ENCODE data around the gene ACO2.

The ACO2 gene

DNA sequence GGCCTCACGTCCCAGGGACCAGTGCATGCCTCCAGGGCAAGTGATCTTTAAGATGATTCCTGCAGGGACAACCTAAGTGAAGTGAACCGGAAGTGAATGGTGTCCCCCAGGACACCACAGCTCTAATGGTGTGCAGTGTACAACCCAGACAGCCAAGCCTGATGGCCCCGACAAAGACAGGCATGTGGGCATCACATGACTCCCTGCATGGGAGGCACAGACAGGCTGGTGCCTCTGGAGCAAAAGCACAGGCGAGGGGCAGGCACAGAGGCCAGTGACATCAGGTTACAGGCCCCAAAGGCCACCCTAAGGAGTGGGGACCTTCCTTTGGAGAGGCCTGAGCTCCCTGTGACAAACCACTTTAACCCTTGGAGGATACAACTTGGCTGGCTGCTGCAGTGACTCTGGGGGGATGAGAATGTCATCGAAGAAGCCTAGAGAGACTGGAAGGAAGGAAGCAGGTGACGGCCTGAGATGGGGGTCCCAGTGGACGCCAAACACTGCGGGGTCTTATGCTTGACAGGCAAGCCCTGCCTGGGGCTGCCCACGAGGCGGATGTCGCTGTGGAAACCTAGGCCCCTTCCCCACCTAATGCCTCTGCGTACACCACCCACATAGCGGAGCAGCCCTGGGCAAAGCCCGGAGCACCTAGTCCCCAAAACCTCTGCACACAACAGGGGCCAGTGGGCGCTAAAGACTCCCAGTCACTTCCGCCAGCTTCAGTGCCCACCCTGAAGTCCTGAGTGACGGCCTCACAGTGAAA, 63.0 kb downstream of the ACO2 start:
- Histone ChIP-seq H3K9me3 (ENCODE audit: control insufficient read depth, low read length) (no peaks in the 10 kb centered on the region), H3K27ac (ENCODE audit: insufficient read depth, low read depth, low read length, poor library complexity, severe bottlenecking) (no peak overlapping the region), H3K4me1 (ENCODE audit: control insufficient read depth, insufficient read depth, low read length) (no peaks in the 10 kb centered on the region), H3K4me3 (ENCODE audit: insufficient read depth, low read depth, low read length) (no peak overlapping the region), H3K27me3 (ENCODE audit: control insufficient read depth, insufficient read depth, low read length, poor library complexity, severe bottlenecking) (no peaks in the 10 kb centered on the region), H3K36me3 (ENCODE audit: control insufficient read depth, insufficient read depth, low read length) (peaks cover 27% of the 10 kb centered on the region)
- 94 to 96% methylated on average over 17 of the region's 17 CpGs for WGBS, 2 experiments

DNA sequence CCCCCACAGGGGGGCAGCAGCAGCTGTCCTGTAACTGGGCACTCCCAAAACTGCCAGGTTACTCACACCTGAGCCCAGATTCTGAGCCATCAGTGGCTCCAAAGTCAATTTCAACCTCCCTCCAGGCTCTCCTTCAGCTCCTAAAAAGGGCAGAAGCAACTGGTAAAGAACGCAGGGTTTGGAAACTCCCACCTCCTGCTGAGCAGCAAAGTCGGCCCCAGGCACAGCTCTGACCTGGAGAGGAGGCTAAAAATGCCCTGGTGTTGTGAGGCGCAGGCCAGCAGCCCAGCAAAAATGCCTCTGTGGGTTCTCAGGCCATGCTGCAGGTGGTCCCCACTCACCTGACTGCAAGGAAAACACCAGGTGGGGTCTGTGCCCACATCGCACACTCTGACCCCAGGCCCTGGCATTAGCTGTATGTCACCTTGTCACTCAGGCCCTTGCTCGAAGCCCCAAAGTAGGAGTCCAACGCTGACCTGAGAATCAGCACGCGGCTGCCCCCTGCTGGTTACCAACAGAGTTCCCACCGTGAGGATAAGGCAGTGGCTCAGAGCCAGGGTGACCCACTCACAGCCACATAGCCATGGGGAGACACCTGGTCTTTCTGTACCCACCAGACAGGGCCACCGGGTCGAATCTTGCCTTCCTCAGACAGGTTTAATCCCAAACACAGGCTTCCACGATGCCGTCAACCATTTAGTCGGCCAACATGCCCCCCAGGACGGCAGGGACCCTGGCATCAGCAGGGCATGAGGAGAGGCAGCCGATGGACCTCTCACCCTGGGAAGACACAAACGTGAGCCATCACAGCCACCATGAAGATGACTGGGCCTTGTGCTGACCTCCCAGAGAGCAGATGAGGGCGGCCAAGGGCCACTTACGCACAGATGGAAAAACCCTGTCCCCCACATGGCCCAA, 64.2 kb downstream of the ACO2 start:
- no peaks in the 10 kb centered on the region for H3K27me3 ChIP-seq (ENCODE audit: control insufficient read depth, insufficient read depth, low read length, poor library complexity, severe bottlenecking)
- H3K36me3 ChIP-seq (ENCODE audit: control insufficient read depth, insufficient read depth, low read length): peaks cover 23% of the 10 kb centered on the region
- no peaks in the 10 kb centered on the region for H3K9me3 ChIP-seq (ENCODE audit: control insufficient read depth, low read length)
- no peak overlapping the region for H3K27ac ChIP-seq (ENCODE audit: insufficient read depth, low read depth, low read length, poor library complexity, severe bottlenecking)
- H3K4me1 ChIP-seq (ENCODE audit: control insufficient read depth, insufficient read depth, low read length): no peaks in the 10 kb centered on the region
- no peak overlapping the region for H3K4me3 ChIP-seq (ENCODE audit: insufficient read depth, low read depth, low read length)
- 66% methylated on average over 19 of the region's 19 CpGs for WGBS, 2 experiments

DNA sequence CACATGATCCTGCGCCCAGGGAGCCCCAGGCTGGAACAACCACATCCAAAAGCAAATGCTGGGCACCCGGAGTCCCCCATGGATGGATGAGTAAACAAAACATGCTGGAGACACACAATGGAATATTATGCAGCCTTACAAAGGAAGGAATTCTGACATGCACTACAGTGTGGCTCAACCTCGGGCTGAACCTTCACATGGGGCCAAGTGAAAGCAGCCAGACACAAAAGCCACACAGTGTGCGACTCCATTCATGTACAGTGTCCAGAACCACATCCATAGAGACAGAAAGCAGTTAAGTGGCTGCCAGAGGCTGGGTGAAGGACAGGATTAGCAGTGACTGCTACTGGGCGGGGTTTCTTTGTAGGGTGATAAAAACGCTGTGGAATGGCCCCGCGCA, 65.3 kb downstream of the ACO2 start:
- no peaks in the 10 kb centered on the region for H3K4me1 ChIP-seq (ENCODE audit: control insufficient read depth, insufficient read depth, low read length)
- H3K9me3 ChIP-seq (ENCODE audit: control insufficient read depth, low read length): no peaks in the 10 kb centered on the region
- no peaks in the 10 kb centered on the region for H3K27me3 ChIP-seq (ENCODE audit: control insufficient read depth, insufficient read depth, low read length, poor library complexity, severe bottlenecking)
- H3K27ac ChIP-seq (ENCODE audit: insufficient read depth, low read depth, low read length, poor library complexity, severe bottlenecking): no peak overlapping the region
- peaks cover 19% of the 10 kb centered on the region for H3K36me3 ChIP-seq (ENCODE audit: control insufficient read depth, insufficient read depth, low read length)
- no peak overlapping the region for H3K4me3 ChIP-seq (ENCODE audit: insufficient read depth, low read depth, low read length)
- WGBS, 2 experiments: 94 to 95% methylated on average over 8 of the region's 8 CpGs

DNA sequence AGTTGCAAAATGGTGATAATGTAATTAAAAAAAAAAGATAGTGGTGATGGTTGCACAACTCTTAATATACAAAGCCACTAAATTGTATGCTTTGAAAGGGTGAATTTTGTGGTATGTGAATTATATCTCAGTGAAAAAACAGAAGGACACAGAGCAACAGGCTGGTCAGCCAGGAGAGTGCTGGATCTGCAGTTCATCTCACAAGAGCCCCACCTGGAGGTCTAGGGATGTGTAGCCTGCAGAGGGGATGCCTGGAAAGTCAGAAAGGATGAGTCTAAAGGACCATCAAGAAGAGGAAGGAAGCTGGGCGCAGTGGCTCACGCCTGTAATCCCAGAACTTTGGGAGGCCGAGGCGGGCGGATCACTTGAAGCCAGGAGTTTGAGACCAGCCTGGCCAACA, 66.3 kb downstream of the ACO2 start:
- Histone ChIP-seq H3K27ac (ENCODE audit: insufficient read depth, low read depth, low read length, poor library complexity, severe bottlenecking) (no peak overlapping the region), H3K27me3 (ENCODE audit: control insufficient read depth, insufficient read depth, low read length, poor library complexity, severe bottlenecking) (no peaks in the 10 kb centered on the region), H3K36me3 (ENCODE audit: control insufficient read depth, insufficient read depth, low read length) (peaks cover 15% of the 10 kb centered on the region), H3K9me3 (ENCODE audit: control insufficient read depth, low read length) (no peaks in the 10 kb centered on the region), H3K4me1 (ENCODE audit: control insufficient read depth, insufficient read depth, low read length) (no peaks in the 10 kb centered on the region), H3K4me3 (ENCODE audit: insufficient read depth, low read depth, low read length) (no peak overlapping the region)
- WGBS, 2 experiments: 93 to 94% methylated on average over 5 of the region's 5 CpGs

DNA sequence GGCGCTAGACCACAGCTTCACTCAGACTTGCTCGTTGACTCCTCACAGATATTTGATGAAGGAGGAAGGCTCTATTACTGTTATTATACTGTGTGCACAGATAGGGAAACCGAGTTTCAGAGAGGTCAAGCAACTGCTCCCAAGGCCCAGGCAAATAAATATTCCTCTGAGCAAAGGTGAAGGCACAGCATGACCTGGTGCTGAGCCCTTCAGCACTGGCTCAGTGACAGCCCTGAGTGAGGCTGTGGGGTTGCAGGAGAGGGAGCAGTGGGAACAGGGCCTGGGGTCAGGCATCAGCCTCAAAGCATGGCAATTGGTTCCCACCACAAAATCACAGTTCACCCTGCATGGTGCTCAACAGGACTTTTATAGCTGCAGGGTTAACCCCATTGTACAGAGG, 68.3 kb downstream of the ACO2 start:
- no peaks in the 10 kb centered on the region for H3K4me1 ChIP-seq (ENCODE audit: control insufficient read depth, insufficient read depth, low read length)
- no peak overlapping the region for H3K4me3 ChIP-seq (ENCODE audit: insufficient read depth, low read depth, low read length)
- H3K27ac ChIP-seq (ENCODE audit: insufficient read depth, low read depth, low read length, poor library complexity, severe bottlenecking): no peak overlapping the region
- no peaks in the 10 kb centered on the region for H3K9me3 ChIP-seq (ENCODE audit: control insufficient read depth, low read length)
- 92% methylated on average over 3 of the region's 3 CpGs for WGBS, 2 experiments
- peaks cover 5% of the 10 kb centered on the region for H3K36me3 ChIP-seq (ENCODE audit: control insufficient read depth, insufficient read depth, low read length)
- H3K27me3 ChIP-seq (ENCODE audit: control insufficient read depth, insufficient read depth, low read length, poor library complexity, severe bottlenecking): no peaks in the 10 kb centered on the region

DNA sequence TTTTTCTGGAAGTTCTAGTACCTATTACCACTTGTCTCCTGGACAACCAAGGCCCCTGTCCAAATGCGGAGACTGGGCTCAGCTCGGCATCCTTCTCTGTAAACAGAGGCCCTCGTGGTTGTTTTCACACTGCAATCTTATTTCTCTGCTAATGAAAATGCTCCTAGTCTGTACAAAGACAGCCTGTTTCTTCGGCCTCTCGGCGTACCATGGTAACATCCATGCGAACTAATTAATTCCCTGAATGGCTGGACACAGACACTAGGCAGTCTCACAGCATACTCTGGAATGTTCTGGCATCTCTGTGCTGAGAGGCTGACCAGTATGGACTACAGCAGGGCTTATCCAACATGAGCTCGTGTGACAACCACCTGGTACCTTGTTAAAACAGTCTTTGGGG, 69.7 kb downstream of the ACO2 start:
- no peaks in the 10 kb centered on the region for H3K9me3 ChIP-seq (ENCODE audit: control insufficient read depth, low read length)
- H3K36me3 ChIP-seq (ENCODE audit: control insufficient read depth, insufficient read depth, low read length): peaks cover 5% of the 10 kb centered on the region
- H3K27ac ChIP-seq (ENCODE audit: insufficient read depth, low read depth, low read length, poor library complexity, severe bottlenecking): no peak overlapping the region
- H3K27me3 ChIP-seq (ENCODE audit: control insufficient read depth, insufficient read depth, low read length, poor library complexity, severe bottlenecking): no peaks in the 10 kb centered on the region
- WGBS, 2 experiments: 93 to 95% methylated on average over 8 of the region's 8 CpGs
- H3K4me3 ChIP-seq (ENCODE audit: insufficient read depth, low read depth, low read length): no peak overlapping the region
- no peaks in the 10 kb centered on the region for H3K4me1 ChIP-seq (ENCODE audit: control insufficient read depth, insufficient read depth, low read length)

DNA sequence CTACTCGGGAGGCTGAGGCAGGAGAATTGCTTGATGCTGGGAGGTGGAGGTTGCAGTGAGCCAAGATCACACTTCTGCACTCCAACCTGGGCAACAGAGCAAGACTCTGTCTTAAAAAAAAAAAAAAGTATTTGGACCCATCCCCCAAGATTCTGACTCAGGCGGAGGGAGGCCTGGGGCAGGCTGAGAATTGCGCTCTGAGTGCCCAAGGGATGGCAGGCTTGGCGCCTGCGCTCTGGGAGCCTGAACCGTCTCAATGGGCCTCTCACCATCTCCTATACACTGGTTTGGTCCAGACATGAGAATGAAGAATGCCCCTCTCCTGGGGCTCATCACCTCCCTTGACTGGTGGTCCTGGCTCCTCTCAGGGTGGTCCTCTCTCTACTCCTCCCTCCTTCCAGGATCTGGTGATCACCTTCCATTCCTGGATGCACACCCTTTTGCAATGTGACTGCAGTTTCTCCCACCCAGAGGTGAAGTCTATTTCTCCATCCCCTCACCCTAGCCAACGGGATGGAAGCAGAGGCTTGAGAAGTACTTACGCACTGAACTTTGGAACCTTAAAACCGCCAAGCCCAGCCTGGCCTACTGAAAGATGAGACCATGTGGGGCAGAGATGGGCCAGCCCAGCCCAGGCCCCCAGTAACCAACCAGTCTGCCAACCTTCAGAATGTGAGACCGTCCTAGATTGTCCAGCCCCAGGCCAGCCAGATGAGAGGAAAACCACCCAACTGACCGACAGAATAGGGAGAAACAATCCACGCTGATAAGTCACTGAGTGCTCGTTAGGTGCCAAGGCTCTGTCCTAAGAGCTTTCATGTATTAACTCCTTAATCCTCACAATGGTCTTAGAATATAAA, 70.5 kb downstream of the ACO2 start:
- 94% methylated on average over 13 of the region's 13 CpGs for WGBS, 2 experiments
- H3K27me3 ChIP-seq (ENCODE audit: control insufficient read depth, insufficient read depth, low read length, poor library complexity, severe bottlenecking): no peaks in the 10 kb centered on the region
- no peak overlapping the region for H3K27ac ChIP-seq (ENCODE audit: insufficient read depth, low read depth, low read length, poor library complexity, severe bottlenecking)
- no peaks in the 10 kb centered on the region for H3K9me3 ChIP-seq (ENCODE audit: control insufficient read depth, low read length)
- H3K36me3 ChIP-seq (ENCODE audit: control insufficient read depth, insufficient read depth, low read length): peaks cover 5% of the 10 kb centered on the region
- H3K4me1 ChIP-seq (ENCODE audit: control insufficient read depth, insufficient read depth, low read length): no peaks in the 10 kb centered on the region
- H3K4me3 ChIP-seq (ENCODE audit: insufficient read depth, low read depth, low read length): no peak overlapping the region

DNA sequence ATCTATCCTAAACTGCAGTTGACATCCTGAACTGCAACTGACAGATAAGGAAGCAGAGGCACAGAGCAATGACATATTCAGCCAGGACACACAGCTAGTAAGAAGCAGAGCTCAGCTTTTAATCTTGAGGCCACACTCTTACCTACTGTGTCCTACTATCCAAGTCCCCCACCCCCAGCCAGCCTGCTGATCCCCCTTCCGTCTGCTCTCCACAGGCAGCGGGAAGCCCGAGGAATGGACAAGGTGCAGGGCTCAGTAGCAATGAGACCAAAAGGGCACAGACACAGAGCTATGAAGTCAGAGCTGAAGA, 71.0 kb downstream of the ACO2 start:
- 93% methylated on average over 3 of the region's 3 CpGs for WGBS, 2 experiments

DNA sequence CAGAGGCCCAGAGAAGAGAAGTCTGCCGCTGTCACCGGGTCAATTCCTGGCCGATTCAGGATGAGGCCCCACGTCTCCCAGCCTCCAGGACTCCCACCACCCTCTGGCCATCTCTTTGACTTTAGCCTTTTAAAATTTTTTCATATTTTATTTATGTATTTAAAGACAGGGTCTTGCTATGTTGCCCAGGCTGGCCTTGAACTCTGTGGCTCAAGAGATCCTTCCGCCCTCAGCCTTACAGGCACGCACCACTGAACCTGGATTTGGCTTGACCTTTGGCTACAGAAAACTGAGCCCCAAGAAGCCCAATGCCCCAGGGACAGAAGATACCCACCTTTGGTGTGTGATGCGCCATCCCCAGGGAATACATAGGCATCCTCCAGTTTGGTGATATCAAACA, 71.4 kb downstream of the ACO2 start:
- no peaks in the 10 kb centered on the region for H3K9me3 ChIP-seq (ENCODE audit: control insufficient read depth, low read length)
- WGBS, 2 experiments: 97% methylated on average over 7 of the region's 7 CpGs
- no peak overlapping the region for H3K27ac ChIP-seq (ENCODE audit: insufficient read depth, low read depth, low read length, poor library complexity, severe bottlenecking)
- no peak overlapping the region for H3K4me3 ChIP-seq (ENCODE audit: insufficient read depth, low read depth, low read length)
- H3K4me1 ChIP-seq (ENCODE audit: control insufficient read depth, insufficient read depth, low read length): peaks cover 8% of the 10 kb centered on the region
- peaks cover 5% of the 10 kb centered on the region for H3K36me3 ChIP-seq (ENCODE audit: control insufficient read depth, insufficient read depth, low read length)
- no peaks in the 10 kb centered on the region for H3K27me3 ChIP-seq (ENCODE audit: control insufficient read depth, insufficient read depth, low read length, poor library complexity, severe bottlenecking)

More for the DNA sequence above, 71.0 kb downstream of the ACO2 start:
- Histone ChIP-seq H3K36me3 (ENCODE audit: control insufficient read depth, insufficient read depth, low read length) (peaks cover 5% of the 10 kb centered on the region), H3K4me1 (ENCODE audit: control insufficient read depth, insufficient read depth, low read length) (peaks cover 4% of the 10 kb centered on the region), H3K27me3 (ENCODE audit: control insufficient read depth, insufficient read depth, low read length, poor library complexity, severe bottlenecking) (no peaks in the 10 kb centered on the region), H3K27ac (ENCODE audit: insufficient read depth, low read depth, low read length, poor library complexity, severe bottlenecking) (no peak overlapping the region), H3K9me3 (ENCODE audit: control insufficient read depth, low read length) (no peaks in the 10 kb centered on the region), H3K4me3 (ENCODE audit: insufficient read depth, low read depth, low read length) (no peak overlapping the region)

DNA sequence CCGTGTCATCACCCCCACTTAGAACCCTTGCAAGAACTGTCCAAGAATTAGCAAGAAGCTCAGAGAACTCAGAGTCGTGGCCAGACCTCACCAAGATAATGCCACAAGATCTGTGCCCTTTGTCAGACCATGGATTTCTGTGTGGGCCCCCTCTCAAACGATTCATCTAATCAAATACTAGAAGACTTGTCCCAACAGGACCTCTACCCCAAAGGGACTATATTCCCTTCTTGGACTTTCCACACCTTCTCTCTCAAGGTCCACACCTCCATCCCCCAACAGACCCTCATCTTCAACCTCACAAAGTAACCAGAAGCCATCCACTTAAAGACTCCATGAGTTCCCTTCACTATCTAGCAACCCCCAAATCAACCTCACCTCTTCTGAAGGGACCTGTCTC, 72.6 kb downstream of the ACO2 start:
- H3K27me3 ChIP-seq (ENCODE audit: control insufficient read depth, insufficient read depth, low read length, poor library complexity, severe bottlenecking): no peaks in the 10 kb centered on the region
- H3K4me3 ChIP-seq (ENCODE audit: insufficient read depth, low read depth, low read length): no peak overlapping the region
- no peak overlapping the region for H3K27ac ChIP-seq (ENCODE audit: insufficient read depth, low read depth, low read length, poor library complexity, severe bottlenecking)
- 93 to 96% methylated on average over 3 of the region's 3 CpGs for WGBS, 2 experiments
- H3K9me3 ChIP-seq (ENCODE audit: control insufficient read depth, low read length): no peaks in the 10 kb centered on the region
- peaks cover 9% of the 10 kb centered on the region for H3K4me1 ChIP-seq (ENCODE audit: control insufficient read depth, insufficient read depth, low read length)
- H3K36me3 ChIP-seq (ENCODE audit: control insufficient read depth, insufficient read depth, low read length): peaks cover 5% of the 10 kb centered on the region
